Inflammatory macrophage treated with lipopolysaccharide for 1 hour (primary cell): ENCODE data around the gene BBX.

ENCODE experiments used
- DNase-seq, 2 donors: peaks; one replicate each; pipeline ENCODE4 v3.0.0-alpha.2; 2020 to 2022

Gene BBX

DNA sequence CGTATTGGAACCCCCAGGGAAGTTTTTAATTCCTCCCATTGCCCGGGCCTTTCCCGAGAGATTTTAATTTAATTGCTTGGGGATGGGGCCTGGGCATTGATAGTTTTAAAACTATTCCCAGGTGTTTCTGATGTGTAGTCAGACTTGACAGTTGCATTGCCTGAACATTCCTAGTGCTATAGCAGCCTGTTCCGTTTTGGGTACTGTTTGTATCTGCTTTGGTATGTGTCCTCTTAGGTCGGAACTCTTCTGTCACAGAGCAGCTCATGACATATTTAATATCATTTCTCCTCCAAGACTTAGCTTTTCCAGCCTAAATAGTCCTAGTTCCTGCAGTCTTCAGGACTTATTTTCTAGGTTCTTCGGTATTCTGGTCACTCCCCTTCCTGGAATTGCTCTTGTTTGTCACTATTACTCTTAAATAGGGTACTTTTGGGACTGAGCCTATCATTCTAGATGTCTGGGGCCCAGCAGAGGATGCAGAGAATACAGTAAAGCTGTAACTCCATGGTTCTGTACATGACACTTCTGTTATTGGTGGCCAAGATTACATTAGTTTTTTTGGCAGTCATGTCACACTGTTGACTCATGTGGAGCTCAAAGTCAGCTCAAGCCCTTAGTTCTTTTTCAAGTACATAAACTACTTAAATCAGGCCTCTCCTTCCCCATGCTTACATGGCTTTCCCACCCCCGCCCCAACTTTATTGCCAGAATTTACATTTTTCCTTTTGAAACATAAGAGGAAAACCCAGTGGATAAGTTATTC, 81.5 kb downstream of the BBX start:
- no peak for DNase-seq

DNA sequence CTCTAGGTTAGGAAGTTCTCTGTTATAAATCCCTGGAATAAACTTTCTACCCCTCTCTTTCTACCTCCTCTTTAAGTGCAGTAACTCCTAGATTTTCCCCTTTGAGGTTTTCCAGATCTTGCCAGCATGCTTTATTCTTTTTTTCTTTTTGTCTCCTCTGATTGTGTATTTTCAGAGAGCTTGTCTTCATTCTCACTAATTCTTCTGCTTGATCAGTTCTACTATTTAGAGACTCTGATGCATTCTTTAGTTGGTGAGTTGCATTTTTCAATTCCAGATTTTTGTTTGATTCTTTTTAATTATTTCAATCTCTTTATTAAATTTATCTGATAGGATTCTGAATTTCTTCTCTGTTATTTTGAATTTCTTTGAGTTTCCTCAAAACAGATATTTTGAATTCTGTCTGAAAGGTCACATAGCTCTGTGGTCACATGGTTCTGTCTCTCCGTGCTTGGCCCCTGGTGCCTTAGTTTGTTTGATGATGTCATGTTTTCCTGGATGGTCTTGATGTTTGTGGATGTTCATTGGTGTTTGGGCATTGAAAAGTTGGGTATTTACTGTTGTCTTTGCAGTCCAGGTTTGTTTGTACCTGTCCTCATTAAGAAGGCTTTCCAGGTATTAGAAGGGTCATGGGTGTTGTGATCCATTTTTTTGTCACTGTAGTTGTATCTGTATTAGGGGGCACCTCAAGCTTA, 89.2 kb downstream of the BBX start:
- DNase-seq, result no peak

DNA sequence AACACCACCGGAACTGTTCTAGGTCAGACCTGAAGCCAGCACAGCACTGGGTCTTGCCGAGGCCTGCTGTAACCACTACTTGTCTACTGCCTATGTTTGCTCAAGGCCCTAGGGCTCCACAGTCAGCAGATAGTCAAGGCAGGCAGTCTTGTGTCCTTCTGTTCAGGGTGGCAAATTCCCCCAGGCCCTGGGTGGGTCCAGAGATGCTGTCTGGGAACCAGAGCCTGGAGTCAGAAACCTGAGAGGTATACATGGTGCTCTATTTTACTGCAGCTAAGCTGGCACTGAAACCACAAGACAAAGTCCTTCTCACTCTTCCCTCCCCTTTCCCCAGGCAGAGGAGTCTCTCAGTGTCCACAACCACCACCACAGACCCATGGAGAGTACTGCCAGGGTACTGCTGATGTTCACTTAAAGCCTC, 89.9 kb downstream of the BBX start:
- DNase-seq, result no peak

DNA sequence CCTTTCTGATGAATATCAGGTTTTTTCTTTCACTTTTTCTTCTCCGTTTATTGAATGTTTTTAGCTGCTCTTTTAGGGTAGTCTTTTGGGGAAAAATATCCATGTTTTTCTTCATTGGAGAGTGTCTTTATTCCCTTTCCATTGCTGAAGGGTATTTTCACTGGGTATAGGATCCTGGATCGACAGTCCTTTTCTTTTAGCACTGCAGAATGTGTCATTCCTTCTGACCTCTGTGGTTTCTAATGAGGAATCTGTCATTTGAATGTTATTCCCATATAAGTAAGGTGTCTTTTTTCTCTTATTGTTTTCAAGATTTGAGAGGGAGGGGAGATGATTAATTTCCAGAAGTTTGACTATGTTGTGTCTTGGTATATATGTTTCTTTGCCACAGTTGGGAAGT, 96.8 kb downstream of the BBX start:
- no peak for DNase-seq

DNA sequence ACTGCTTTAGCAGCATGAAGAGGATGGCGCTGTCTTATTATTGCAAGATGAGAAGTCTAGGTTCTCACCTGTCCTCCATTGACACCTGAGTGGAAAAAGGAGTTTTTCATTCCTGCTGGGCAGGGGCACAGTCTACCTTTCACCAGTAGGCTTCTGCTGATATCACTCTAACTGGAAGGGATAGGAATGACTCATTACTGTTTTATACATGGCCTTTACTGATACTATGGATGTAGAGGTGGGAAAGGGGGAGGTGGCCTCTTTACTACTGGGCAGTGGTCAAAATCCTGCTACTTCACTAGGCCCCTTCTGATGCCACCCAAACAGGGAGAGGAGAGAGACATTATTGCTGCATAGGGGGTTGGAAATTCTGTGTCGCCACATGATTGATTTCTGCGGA, 97.8 kb downstream of the BBX start:
- no peak for DNase-seq

DNA sequence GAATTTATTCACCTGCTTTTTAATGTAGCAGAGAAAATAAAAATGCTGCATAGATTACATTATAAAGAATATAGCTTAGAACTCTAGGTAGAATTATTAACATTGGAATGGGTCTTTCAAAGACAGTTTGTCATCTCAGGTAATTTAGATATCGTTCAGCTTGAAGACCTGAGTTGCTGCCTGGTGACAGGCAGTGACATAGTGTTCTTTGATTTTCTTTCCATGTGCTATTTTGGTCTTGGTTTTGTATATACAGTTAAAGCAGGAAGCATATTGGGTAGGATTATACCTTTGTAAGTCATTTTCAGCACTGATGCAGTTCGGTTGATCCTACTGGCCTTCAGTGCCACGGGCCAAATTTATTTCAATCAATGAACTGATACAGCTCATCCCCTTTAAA, 98.7 kb downstream of the BBX start:
- no peak for DNase-seq

DNA sequence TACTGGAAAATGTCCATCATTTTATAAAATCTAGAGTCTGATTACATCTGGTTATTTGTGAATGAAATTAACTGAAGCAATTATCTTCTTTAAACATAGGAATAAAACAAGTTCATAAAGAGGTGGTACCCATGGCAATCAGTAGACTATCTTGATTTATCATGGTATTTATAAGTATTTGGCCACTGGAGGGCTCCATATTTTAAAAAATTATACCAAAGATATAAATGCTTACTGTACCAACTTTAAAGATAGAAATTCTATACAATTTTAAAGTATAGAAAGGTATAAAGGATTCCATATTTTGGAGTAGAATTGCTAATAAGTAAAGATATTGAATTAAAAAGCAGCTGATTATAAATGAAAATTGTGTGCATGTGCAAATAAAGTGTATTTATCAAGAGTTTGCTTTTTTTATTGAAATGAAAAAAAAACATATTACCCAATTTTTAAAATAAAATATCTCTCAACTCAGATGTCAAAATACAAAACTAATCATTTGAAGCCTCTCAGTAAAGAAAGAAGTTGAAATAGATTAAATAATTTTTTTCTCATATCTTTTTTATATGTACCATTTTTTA, 105.3 kb downstream of the BBX start:
- peak in 1 of 2 donors; percentile 27 for DNase-seq

DNA sequence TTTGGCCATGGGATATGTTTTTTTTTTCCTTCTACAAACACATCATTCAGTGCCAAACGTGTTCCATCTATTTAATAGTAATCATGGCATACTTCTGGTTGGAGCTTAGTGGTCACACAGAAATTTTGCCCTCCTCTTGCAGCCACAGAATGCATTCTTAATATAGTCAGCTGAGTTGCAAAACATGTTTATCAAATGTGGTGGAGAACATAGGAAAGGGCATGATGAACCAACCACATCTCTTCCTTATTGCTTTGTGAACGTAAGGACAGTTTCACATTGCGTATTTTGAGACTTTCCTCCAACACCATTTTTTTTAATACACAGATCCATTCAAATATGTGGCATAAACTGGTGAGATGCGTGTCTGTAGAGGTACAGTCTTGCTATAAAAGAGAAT, 106.8 kb downstream of the BBX start:
- peak; percentile 56 for DNase-seq

DNA sequence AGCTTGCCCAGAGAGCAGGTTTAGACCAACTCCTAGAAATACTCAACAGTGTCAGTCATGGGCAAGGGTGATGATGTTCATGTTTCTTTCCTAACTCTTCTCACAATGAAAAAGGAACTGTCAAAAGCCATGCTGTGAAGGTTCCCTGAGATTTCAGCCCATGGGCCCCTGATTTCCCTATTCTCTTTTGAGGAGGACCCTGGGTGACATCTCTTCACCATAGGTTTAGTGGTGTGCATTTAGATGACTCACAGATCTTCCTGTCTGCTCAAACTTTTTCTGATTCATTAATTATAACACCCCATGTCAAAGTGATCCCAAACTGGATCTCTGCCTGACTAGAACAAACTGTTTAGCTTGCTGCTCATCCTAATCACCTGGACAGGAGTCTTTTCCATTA, 108.0 kb downstream of the BBX start:
- DNase-seq, result peak; percentile 25 to 31

DNA sequence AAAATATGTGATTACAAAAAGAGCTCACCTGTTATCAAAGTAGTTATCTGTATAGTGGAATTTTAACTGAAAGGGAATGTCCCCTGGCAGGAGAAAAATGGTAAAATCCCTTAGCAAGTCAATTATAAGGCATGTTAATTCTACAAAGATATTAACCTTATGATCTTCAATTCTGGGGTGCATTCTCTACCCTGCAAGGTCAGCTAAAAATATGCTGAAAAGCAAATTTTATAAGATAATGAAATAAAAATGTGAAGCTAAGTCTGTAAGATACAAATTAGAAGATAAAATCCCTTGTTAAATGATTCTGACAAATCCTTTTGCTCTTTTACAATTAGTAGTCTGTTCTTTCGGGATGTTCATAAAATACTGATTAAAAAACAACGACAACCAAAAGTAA, 109.8 kb downstream of the BBX start:
- DNase-seq, result no peak

DNA sequence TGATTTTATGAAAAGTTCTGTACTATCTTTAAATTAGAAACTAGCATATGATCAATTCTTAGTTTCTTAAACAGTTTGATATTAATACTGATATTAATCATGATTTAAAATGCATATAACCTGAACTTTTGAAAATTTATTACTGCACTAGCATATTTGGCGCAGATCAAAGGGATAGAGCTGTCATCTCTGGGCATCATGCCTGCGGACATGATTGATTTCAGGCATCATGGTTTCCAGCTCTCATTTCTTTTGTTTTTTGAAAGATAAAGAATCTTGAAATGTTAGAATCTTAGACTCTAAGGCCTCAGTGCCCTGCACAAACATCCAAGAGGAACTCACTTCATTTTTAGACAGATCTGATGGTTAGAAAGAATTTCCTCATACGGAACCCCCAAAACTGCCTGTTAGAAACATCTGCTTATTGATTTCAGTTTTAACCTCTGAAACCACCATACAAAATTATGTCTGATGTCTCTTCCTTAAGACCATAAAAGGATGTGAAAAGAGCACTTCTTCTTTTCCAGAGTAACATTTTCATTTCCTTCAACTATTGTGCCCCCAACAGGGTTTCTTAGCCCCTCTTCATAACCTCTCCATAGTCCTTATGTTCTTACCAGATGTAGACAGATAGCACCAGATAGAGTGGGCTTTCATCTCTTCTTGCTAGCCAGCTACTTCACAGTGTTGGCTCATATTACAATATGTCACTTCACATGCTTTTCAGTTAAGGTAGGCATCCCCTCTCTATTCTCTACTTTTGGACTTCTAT, 110.8 kb downstream of the BBX start:
- no peak for DNase-seq

DNA sequence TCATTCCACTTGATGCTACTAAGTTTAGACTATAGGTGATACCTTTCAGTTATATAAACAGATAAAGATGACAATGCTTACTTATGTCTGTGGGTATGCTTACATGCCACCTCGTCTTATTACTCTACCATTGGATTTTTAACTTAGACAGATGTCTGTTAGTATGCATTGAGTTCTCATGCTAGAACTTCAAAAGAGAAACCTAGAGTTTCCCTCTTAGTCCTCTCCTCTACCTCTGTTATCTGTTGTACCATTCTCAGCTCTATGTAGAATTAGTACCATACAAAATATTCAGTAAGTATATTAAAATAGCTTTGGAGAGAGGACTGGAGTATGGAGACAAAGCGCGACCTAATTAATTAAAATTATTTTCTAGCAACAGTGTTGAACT, 111.3 kb downstream of the BBX start:
- no peak for DNase-seq

DNA sequence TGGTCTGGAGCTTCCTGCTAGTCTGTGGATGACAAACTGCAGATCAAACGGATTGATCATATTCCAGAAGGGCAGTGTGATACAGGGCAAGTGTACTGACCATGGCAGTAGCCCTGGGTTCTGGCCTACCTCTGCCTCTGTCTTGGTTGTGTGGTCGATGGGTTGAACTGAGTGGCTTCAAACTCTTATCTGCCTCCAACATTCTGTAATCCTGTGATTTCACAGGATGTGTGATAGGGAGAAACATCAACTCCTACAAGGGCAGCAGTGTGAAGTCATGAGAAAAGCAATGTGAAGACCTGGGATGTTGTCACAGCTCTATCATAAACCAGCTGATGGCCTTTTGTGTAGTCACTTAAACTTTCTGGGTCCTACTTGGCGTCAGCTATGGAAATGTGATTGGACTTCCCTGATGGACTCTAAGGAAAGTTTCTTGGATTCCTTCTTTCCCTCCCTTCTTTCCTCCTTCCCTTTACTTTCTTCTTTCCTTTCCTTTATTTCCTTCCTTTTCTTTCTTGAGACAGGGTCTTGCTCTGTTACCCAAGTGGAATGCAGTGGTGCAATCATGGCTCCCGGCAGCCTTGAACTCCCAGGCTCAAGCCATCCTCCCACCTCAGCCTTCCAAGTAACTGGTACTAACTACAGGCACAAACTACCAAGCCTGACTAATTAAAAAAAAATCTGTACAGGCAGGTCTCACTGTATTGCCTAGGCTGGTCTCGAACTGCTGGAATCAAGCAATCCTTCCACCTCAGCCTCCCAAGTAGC, 114.8 kb downstream of the BBX start:
- no peak for DNase-seq

DNA sequence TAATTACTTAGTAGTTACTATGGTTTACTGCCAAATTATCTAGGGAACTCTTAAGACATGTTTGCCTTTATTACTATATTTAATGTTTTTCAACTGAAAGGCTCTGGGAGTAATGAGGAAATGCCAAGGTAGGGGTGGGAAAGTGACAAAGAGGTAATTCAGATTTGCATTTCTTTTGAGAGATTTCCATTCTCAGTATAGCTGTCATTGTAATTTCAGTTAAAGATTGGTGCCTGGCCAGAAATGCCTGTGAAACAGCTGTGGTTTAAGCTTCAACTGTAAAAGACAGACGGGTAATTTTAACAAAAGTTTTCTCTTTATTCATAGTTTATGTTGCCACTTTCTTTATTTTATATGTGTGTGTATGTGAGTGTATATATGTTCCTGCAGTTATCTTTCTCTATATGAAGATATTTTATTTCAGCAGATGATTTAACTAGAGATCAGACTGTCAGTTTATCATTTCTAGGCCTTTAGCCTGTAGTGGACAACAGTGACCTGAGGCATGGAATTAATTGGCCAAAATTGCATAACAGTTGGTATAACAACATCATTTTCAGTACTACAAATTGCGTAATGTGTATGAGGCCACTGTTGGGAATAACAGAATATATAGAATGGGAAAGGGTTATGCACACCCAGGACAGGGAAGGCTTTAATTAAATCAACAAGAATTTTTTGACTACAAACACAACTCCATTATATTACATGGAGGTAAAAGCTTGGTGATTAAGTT, 119.0 kb downstream of the BBX start:
- DNase-seq, result no peak

DNA sequence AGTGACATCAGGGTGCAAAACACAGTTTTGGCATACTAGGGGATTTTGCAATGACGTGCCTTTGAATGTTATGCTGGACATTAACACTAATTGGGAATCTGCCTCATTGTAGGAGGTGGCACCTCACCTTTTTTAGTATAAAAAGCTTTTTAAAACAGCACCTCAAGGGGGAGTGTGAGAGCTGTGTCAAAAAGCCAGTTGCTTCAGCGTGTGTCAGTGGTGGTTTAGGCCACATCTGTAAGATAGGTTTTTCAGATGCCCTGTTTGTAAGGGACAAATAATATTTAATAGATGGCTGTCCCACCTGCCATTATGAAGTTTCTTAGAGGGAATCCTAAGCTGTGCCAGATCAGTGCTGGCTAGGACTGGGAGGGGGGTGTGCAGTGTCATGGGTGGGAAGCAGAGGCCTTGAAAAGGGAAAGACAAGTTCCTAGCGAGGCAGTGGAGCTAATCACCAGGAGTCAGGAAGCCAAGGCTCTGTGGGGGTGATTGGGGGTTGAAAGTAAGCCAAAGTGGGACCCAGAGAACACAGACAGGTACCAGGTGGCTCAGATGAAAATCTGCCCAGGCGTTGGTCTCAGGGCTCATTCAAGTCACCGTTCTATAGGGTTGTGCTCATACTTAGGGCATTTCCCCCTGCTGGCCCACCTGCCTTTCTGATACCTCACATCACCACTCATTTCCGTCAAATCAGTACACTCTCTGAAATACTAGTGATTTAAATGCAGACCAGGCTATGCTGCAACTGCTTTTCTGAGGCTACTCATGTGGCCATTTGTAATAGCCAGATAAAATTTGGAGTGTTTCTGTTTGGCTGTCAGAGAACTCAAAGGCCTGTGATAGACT, 120.5 kb downstream of the BBX start:
- no peak for DNase-seq

DNA sequence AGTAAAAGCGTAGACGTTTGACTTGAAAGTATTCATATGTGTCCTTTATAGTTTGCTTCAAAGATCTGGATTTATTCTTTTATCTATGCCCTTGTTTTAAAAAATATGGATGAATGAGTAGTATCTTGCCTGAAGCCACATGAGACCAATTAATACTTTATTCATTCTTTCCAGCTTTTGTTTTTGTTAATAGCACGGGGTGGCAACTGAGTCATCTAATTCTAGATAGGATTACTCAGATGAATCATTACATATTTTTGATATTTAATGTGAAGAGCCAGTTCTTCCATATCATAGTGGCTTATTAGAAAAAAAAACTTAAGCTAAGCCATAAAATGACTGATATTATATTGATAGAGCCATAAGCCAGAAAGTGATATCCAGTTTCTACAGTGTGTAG, 121.9 kb downstream of the BBX start:
- DNase-seq, result no peak

DNA sequence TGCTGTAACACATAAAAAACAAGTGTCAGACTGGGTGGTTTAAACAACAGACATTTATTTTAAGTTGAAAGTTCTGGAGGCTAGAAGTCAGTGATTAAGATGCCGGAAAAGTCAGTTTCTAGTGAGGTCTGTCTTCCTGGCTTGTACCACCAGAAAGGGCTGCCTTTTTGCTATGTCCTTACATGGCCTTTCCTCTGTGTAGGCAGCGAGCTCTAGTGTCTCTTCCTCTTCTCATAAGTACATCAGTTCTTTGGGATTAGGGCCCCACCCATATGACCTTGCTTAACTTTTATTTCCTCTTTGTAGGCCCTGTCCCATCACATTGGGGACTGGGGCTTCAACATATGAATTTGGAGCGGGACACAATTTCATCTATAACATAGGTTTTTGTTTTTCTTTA, 128.0 kb downstream of the BBX start:
- peak; percentile 49 to 73 for DNase-seq

DNA sequence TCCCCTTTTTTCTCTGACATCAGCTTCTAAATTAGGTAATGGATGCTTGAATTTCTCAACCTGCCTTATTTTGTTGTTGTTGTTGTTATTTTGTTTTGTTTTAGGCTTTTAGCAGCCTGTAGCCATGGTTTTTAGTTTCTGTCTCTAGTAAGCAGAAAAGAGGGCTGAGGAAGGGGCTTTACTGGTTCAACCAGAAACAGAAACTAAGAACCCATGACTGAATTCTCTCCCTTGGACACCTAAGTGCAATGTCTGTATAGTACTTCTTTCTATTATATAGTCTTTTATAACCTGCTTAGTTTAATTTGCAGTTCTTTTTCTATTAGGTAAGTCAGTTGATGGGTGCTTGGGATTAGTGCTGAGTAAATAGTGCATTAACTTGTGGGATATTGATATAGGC, 129.0 kb downstream of the BBX start:
- no peak for DNase-seq

DNA sequence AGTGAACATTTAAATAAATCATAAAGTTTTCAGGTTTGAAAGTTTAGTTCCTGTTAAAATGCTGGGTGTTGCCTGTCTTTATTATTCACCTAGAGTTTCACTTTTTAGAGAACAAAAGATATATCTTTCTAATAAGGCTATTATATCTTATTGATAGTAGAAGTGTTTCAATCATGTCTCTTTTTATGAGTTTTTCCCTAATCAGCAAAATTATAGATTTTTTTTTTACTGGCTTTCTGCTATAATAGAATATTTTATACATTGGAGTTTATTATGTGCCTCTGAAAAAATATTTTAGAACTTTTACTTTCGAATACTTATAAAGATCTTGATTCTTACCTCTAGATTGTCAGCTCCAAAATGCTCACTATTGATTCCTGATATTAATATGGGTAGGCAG, 131.5 kb downstream of the BBX start:
- no peak for DNase-seq

DNA sequence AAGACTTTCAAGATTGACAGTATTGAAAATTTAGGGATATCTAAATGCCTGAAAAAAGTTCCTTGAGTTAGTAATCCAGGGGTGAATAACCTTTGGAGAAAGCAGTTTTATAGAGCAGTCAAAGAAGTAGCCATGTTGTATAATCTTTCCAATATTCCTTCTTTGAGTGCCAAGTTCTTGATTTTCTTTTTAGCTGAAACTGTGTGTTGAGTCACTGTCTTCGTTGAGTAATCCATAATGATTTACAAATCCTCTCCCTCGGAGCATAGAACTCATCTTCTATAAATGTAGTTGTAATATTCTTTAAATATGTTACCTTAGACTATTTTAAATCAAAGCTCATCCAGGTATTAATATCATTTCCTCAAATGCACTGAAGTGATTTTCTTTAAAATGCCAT, 135.2 kb downstream of the BBX start:
- peak; percentile 35 to 55 for DNase-seq
